WTC11 (cell line): ENCODE data around the gene CYLD. TPM values are rescaled to one million over a fixed set of nuclear protein-coding genes. Genes with fewer than 3 reads are reported as not detected.

ENCODE experiments used
- ATAC-seq: fragments of 200-7000 bp; cut with Tn5 transposase; 2 replicates; pipeline ENCODE4 v1.10.0; 2021; ENCODE audit warnings: mild to moderate bottlenecking, moderate library complexity
- CTCF ChIA-PET: fragments of 300-600 bp; sonication (Branson Sonifier 250); formaldehyde crosslinking; loops from one replicate; lab custom pipeline; 2021; ENCODE audit warnings: antibody characterized with exemption; lab: Charles Lee
- POLR2A ChIA-PET: fragments of 350-600 bp; sonication (Branson Sonifier 250); formaldehyde crosslinking; loops from one replicate; lab custom pipeline; 2021; ENCODE audit warnings: antibody characterized with exemption; lab: Charles Lee
- DNase-seq: peaks from one replicate; pipeline ENCODE4 v3.0.0; 2021; ENCODE audit warnings: low spot score
- H3K27ac Mint-ChIP-seq: 2 replicates; pipeline ENCODE4 v1.8.0; 2021; ENCODE audit warnings: mixed read lengths
- H3K27me3 Mint-ChIP-seq: 2 replicates; pipeline ENCODE4 v1.8.0; 2021; ENCODE audit warnings: low read depth, mild to moderate bottlenecking, moderate library complexity, mixed read lengths
- H3K36me3 Mint-ChIP-seq: 2 replicates; pipeline ENCODE4 v1.8.0; 2021; ENCODE audit warnings: mixed read lengths
- H3K4me1 Mint-ChIP-seq: 2 replicates; pipeline ENCODE4 v1.8.0; 2022; ENCODE audit warnings: mixed read lengths
- H3K4me3 Mint-ChIP-seq: 2 replicates; pipeline ENCODE4 v1.8.0; 2021; ENCODE audit warnings: mild to moderate bottlenecking, moderate library complexity, mixed read lengths
- H3K9me3 Mint-ChIP-seq: 2 replicates; pipeline ENCODE4 v1.8.0; 2021; ENCODE audit warnings: mixed read lengths
- CDX4 ChIP-seq: fragments of 250-450 bp; sonication (Bioruptor Pico); IDR thresholded peaks from 2 replicates; pipeline ENCODE4 v1.9.0; 2021; ENCODE audit warnings: moderate library complexity, mild to moderate bottlenecking, inconsistent platforms, borderline replicate concordance
- E2F4 ChIP-seq: sonication (generic); formaldehyde crosslinking; IDR thresholded peaks from 2 replicates; pipeline ENCODE4 v1.8.1; 2022; ENCODE audit warnings: low read depth, mild to moderate bottlenecking, moderate library complexity, missing genetic modification reagents, borderline replicate concordance
- ETV6 ChIP-seq: sonication (generic); formaldehyde crosslinking; IDR thresholded peaks from 2 replicates; pipeline ENCODE4 v1.8.1; 2022; ENCODE audit warnings: mild to moderate bottlenecking, missing genetic modification reagents
- FOXJ3 ChIP-seq: sonication (generic); formaldehyde crosslinking; IDR thresholded peaks from 2 replicates; pipeline ENCODE4 v1.9.0; 2021; ENCODE audit warnings: missing genetic modification reagents, mild to moderate bottlenecking, borderline replicate concordance
- FOXP1 ChIP-seq: sonication (generic); formaldehyde crosslinking; IDR thresholded peaks from 2 replicates; pipeline ENCODE4 v1.8.0; 2022; ENCODE audit warnings: missing genetic modification reagents, mild to moderate bottlenecking, moderate library complexity, borderline replicate concordance
- HMGA2 ChIP-seq: fragments of 250-450 bp; sonication (Bioruptor Pico); IDR thresholded peaks from 2 replicates; pipeline ENCODE4 v1.4.0; 2021; ENCODE audit warnings: mild to moderate bottlenecking, moderate library complexity
- KAT7 ChIP-seq: sonication (generic); formaldehyde crosslinking; IDR thresholded peaks from 2 replicates; pipeline ENCODE4 v1.8.1; 2023; ENCODE audit warnings: missing genetic modification reagents, mild to moderate bottlenecking, borderline replicate concordance
- MXD4 ChIP-seq: fragments of 250-450 bp; sonication (Bioruptor Pico); IDR thresholded peaks from 2 replicates; pipeline ENCODE4 v1.8.0; 2021; ENCODE audit warnings: mild to moderate bottlenecking, moderate library complexity, borderline replicate concordance
- NFATC4 ChIP-seq: fragments of 250-450 bp; sonication (Bioruptor Pico); IDR thresholded peaks from 2 replicates; pipeline ENCODE4 v1.9.0; 2021; ENCODE audit warnings: mild to moderate bottlenecking
- NFE2L1 ChIP-seq: sonication (generic); formaldehyde crosslinking; IDR thresholded peaks from 2 replicates; pipeline ENCODE4 v1.8.1; 2023; ENCODE audit warnings: missing genetic modification reagents
- NR2C2 ChIP-seq: sonication (generic); formaldehyde crosslinking; IDR thresholded peaks from 2 replicates; pipeline ENCODE4 v1.8.0; 2022; ENCODE audit warnings: mild to moderate bottlenecking, missing genetic modification reagents
- STAT6 ChIP-seq: sonication (generic); formaldehyde crosslinking; conservative IDR thresholded peaks from 2 replicates; pipeline ENCODE4 v1.8.1; 2023; ENCODE audit warnings: mild to moderate bottlenecking, low read depth, missing genetic modification reagents, moderate library complexity
- USF1 ChIP-seq: sonication (generic); formaldehyde crosslinking; IDR thresholded peaks from 2 replicates; pipeline ENCODE4 v1.8.0; 2022; ENCODE audit warnings: mild to moderate bottlenecking, missing genetic modification reagents
- ZBTB21 ChIP-seq: sonication (generic); formaldehyde crosslinking; IDR thresholded peaks from 2 replicates; pipeline ENCODE4 v1.8.1; 2023; ENCODE audit warnings: mild to moderate bottlenecking, missing genetic modification reagents, borderline replicate concordance
- ZBTB43 ChIP-seq: sonication (generic); formaldehyde crosslinking; IDR thresholded peaks from 2 replicates; pipeline ENCODE4 v1.8.1; 2023; ENCODE audit warnings: mild to moderate bottlenecking, missing genetic modification reagents
- ZNF121 ChIP-seq: sonication (generic); formaldehyde crosslinking; IDR thresholded peaks from 2 replicates; pipeline ENCODE4 v1.8.0; 2023; ENCODE audit warnings: missing genetic modification reagents
- ZNF219 ChIP-seq: sonication (generic); formaldehyde crosslinking; IDR thresholded peaks from 2 replicates; pipeline ENCODE4 v1.8.0; 2023; ENCODE audit warnings: missing genetic modification reagents, mild to moderate bottlenecking, borderline replicate concordance
- ZNF396 ChIP-seq: fragments of 250-450 bp; sonication (Bioruptor Pico); IDR thresholded peaks from 2 replicates; pipeline ENCODE4 v1.8.0; 2021; ENCODE audit warnings: mild to moderate bottlenecking, moderate library complexity, borderline replicate concordance
- total RNA-seq: library from RNA; stranded (reverse); gene quantifications from 3 replicates; pipeline ENCODE4 v1.2.3, GENCODE V29; 2021

Gene CYLD
- total RNA-seq, 1 experiment from 2014 or later: 10.8 TPM

- peaks cover 17% of the 10 kb centered on the region for H3K4me1 Mint-ChIP-seq
- no peaks in the 10 kb centered on the region for H3K36me3 Mint-ChIP-seq
- TF ChIP-seq NFATC4 (CRISPR knock-in tag): no peak
- TF ChIP-seq ZNF121 (CRISPR knock-in tag): no peak
- no peak for TF ChIP-seq MXD4
- TF ChIP-seq STAT6 (CRISPR knock-in tag): no peak
- no peak for TF ChIP-seq ZBTB21 (CRISPR knock-in tag)
- no peak for TF ChIP-seq FOXP1 (CRISPR knock-in tag)
- TF ChIP-seq HMGA2 (CRISPR knock-in tag): no peak
- no peak overlapping the region for H3K4me3 Mint-ChIP-seq
- no peaks in the 10 kb centered on the region for H3K9me3 Mint-ChIP-seq
- ATAC-seq (no peak), DNase-seq (no peak)
- H3K27ac Mint-ChIP-seq: no peak overlapping the region
- ChIA-PET CTCF (interaction anchor here (1.2 to 2.2 kb wide), 3 partner anchors 29 to 145 kb away, joined by 3 to 8 read pairs (median 3); no protein-coding TSS in a partner anchor), POLR2A (no interaction called here)
- H3K27me3 Mint-ChIP-seq: no peaks in the 10 kb centered on the region
These were observed 68.5 kb downstream of the CYLD start for GRCh38 chr16:50810241-50810965.

- Mint-ChIP-seq H3K36me3 (no peaks in the 10 kb centered on the region), H3K4me1 (peaks cover 11% of the 10 kb centered on the region)
- ATAC-seq: no peak
- TF ChIP-seq USF1: no peak
- no peak for TF ChIP-seq KAT7 (CRISPR knock-in tag)
- TF ChIP-seq FOXJ3: no peak
- no peak for TF ChIP-seq ETV6 (CRISPR knock-in tag)
- TF ChIP-seq, all 79 proteins: peak for 0
- no peak for DNase-seq
- POLR2A ChIA-PET: no interaction called here
- H3K9me3 Mint-ChIP-seq: no peaks in the 10 kb centered on the region
- CTCF ChIA-PET: interaction anchor here (1.0 to 2.6 kb wide), 5 partner anchors 10 to 271 kb away, joined by 3 to 8 read pairs (median 8); no protein-coding TSS in a partner anchor
- no peak overlapping the region for H3K4me3 Mint-ChIP-seq
- H3K27me3 Mint-ChIP-seq: no peaks in the 10 kb centered on the region
- H3K27ac Mint-ChIP-seq: no peak overlapping the region
These were observed 70.2 kb downstream of the CYLD start for GRCh38 chr16:50812046-50812445.

GRCh38 chr16:50812876-50813466 is 71.1 kb downstream of the CYLD start:
- H3K27ac Mint-ChIP-seq: no peak overlapping the region
- DNase-seq: no peak
- CTCF ChIA-PET: interaction anchor here (1.0 to 2.6 kb wide), 4 partner anchors 9 to 272 kb away, joined by 3 to 8 read pairs (median 6); no protein-coding TSS in a partner anchor

More at GRCh38 chr16:50812876-50813466, 71.1 kb downstream of the CYLD start:
- ATAC-seq: no peak
- Mint-ChIP-seq H3K36me3 (no peaks in the 10 kb centered on the region), H3K27me3 (no peaks in the 10 kb centered on the region), H3K9me3 (no peaks in the 10 kb centered on the region), H3K4me1 (peaks cover 11% of the 10 kb centered on the region), H3K4me3 (no peak overlapping the region)
- TF ChIP-seq ZNF219 (CRISPR knock-in tag) (no peak), CDX4 (CRISPR knock-in tag) (no peak), NFE2L1 (CRISPR knock-in tag) (no peak), ZBTB43 (CRISPR knock-in tag) (no peak), E2F4 (CRISPR knock-in tag) (no peak), ZNF396 (CRISPR knock-in tag) (no peak), NR2C2 (CRISPR knock-in tag) (no peak)
- POLR2A ChIA-PET: no interaction called here
